WTC11 (cell line): ENCODE data around the gene DDR2. TPM values are rescaled to one million over a fixed set of nuclear protein-coding genes. Genes with fewer than 3 reads are reported as not detected.

Experiments used
- ATAC-seq: fragments of 200-7000 bp; cut with Tn5 transposase; 2 replicates; pipeline ENCODE4 v1.10.0; 2021; ENCODE audit warnings: mild to moderate bottlenecking, moderate library complexity
- CTCF ChIA-PET: fragments of 300-600 bp; sonication (Branson Sonifier 250); formaldehyde crosslinking; loops from one replicate; lab custom pipeline; 2021; ENCODE audit warnings: antibody characterized with exemption; lab: Charles Lee
- POLR2A ChIA-PET: fragments of 350-600 bp; sonication (Branson Sonifier 250); formaldehyde crosslinking; loops from one replicate; lab custom pipeline; 2021; ENCODE audit warnings: antibody characterized with exemption; lab: Charles Lee
- DNase-seq: peaks from one replicate; pipeline ENCODE4 v3.0.0; 2021; ENCODE audit warnings: low spot score
- H3K27ac Mint-ChIP-seq: 2 replicates; pipeline ENCODE4 v1.8.0; 2021; ENCODE audit warnings: mixed read lengths
- H3K27me3 Mint-ChIP-seq: 2 replicates; pipeline ENCODE4 v1.8.0; 2021; ENCODE audit warnings: low read depth, mild to moderate bottlenecking, moderate library complexity, mixed read lengths
- H3K36me3 Mint-ChIP-seq: 2 replicates; pipeline ENCODE4 v1.8.0; 2021; ENCODE audit warnings: mixed read lengths
- H3K4me1 Mint-ChIP-seq: 2 replicates; pipeline ENCODE4 v1.8.0; 2022; ENCODE audit warnings: mixed read lengths
- H3K4me3 Mint-ChIP-seq: 2 replicates; pipeline ENCODE4 v1.8.0; 2021; ENCODE audit warnings: mild to moderate bottlenecking, moderate library complexity, mixed read lengths
- H3K9me3 Mint-ChIP-seq: 2 replicates; pipeline ENCODE4 v1.8.0; 2021; ENCODE audit warnings: mixed read lengths
- ATF1 ChIP-seq: sonication (generic); formaldehyde crosslinking; IDR thresholded peaks from 2 replicates; pipeline ENCODE4 v1.8.1; 2023; ENCODE audit warnings: mild to moderate bottlenecking, moderate library complexity, missing genetic modification reagents
- CREM ChIP-seq: sonication (generic); formaldehyde crosslinking; IDR thresholded peaks from 2 replicates; pipeline ENCODE4 v1.8.1; 2022; ENCODE audit warnings: mild to moderate bottlenecking, missing genetic modification reagents, moderate library complexity
- E2F1 ChIP-seq: sonication (generic); formaldehyde crosslinking; IDR thresholded peaks from 2 replicates; pipeline ENCODE4 v1.8.0; 2022; ENCODE audit warnings: mild to moderate bottlenecking, missing genetic modification reagents
- ELF4 ChIP-seq: sonication (generic); formaldehyde crosslinking; IDR thresholded peaks from 2 replicates; pipeline ENCODE4 v1.8.1; 2022; ENCODE audit warnings: low read depth, mild to moderate bottlenecking, moderate library complexity, missing genetic modification reagents
- GABPB1 ChIP-seq: sonication (generic); formaldehyde crosslinking; IDR thresholded peaks from 2 replicates; pipeline ENCODE4 v1.8.1; 2023; ENCODE audit warnings: mild to moderate bottlenecking, missing genetic modification reagents
- GRHL2 ChIP-seq: fragments of 250-450 bp; sonication (Bioruptor Pico); IDR thresholded peaks from 2 replicates; pipeline ENCODE4 v1.8.0; 2022; ENCODE audit warnings: mild to moderate bottlenecking, moderate library complexity; ENCODE audit not compliant: insufficient replicate concordance, severe bottlenecking
- JUN ChIP-seq: sonication (generic); formaldehyde crosslinking; IDR thresholded peaks from 2 replicates; pipeline ENCODE4 v1.8.0; 2023; ENCODE audit warnings: mild to moderate bottlenecking, missing genetic modification reagents
- MAX ChIP-seq: sonication (generic); formaldehyde crosslinking; IDR thresholded peaks from 2 replicates; pipeline ENCODE4 v1.8.0; 2022; ENCODE audit warnings: mild to moderate bottlenecking, missing genetic modification reagents
- NFATC4 ChIP-seq: fragments of 250-450 bp; sonication (Bioruptor Pico); IDR thresholded peaks from 2 replicates; pipeline ENCODE4 v1.9.0; 2021; ENCODE audit warnings: mild to moderate bottlenecking
- OVOL2 ChIP-seq: fragments of 250-450 bp; sonication (Bioruptor Pico); IDR thresholded peaks from 2 replicates; pipeline ENCODE4 v1.9.0; 2021; ENCODE audit warnings: mild to moderate bottlenecking, borderline replicate concordance
- PRDM15 ChIP-seq: sonication (generic); formaldehyde crosslinking; IDR thresholded peaks from 2 replicates; pipeline ENCODE4 v1.8.0; 2022; ENCODE audit warnings: missing genetic modification reagents
- SP1 ChIP-seq: sonication (generic); formaldehyde crosslinking; conservative IDR thresholded peaks from 2 replicates; pipeline ENCODE4 v1.8.1; 2022; ENCODE audit warnings: missing genetic modification reagents
- TEAD4 ChIP-seq: sonication (generic); formaldehyde crosslinking; IDR thresholded peaks from 2 replicates; pipeline ENCODE4 v1.8.0; 2022; ENCODE audit warnings: mild to moderate bottlenecking, missing genetic modification reagents
- ZNF232 ChIP-seq: sonication (generic); formaldehyde crosslinking; IDR thresholded peaks from 2 replicates; pipeline ENCODE4 v1.8.0; 2022; ENCODE audit warnings: mild to moderate bottlenecking, missing genetic modification reagents
- ZSCAN18 ChIP-seq: fragments of 250-450 bp; sonication (Bioruptor Pico); IDR thresholded peaks from 2 replicates; pipeline ENCODE4 v2.1.2; 2022; ENCODE audit warnings: mild to moderate bottlenecking, moderate library complexity
- total RNA-seq: library from RNA; stranded (reverse); gene quantifications from 3 replicates; pipeline ENCODE4 v1.2.3, GENCODE V29; 2021
- TF ChIP-seq, protein P1 (sequence below): sonication (generic); formaldehyde crosslinking; IDR thresholded peaks from 2 replicates; pipeline ENCODE4 v1.8.1; 2023; ENCODE audit warnings: mild to moderate bottlenecking, missing genetic modification reagents, borderline replicate concordance
- TF ChIP-seq, protein P2 (sequence below): sonication (generic); formaldehyde crosslinking; IDR thresholded peaks from 2 replicates; pipeline ENCODE4 v1.8.0; 2022; ENCODE audit warnings: mild to moderate bottlenecking, missing genetic modification reagents

Gene DDR2
- total RNA-seq, 1 experiment from 2014 or later = 0.85 TPM

GRCh38 chr1:162716552-162716951 lies 84.3 kb downstream of the DDR2 start:
- H3K27me3 Mint-ChIP-seq = no peaks in the 10 kb centered on the region
- ChIA-PET CTCF (no interaction called here), POLR2A (no interaction called here)
- no peak overlapping the region for H3K4me3 Mint-ChIP-seq
- H3K36me3 Mint-ChIP-seq = no peaks in the 10 kb centered on the region
- TF ChIP-seq SP1 (CRISPR knock-in tag) = no peak
- TF ChIP-seq E2F1 (CRISPR knock-in tag) = no peak
- TF ChIP-seq, protein P1, sequence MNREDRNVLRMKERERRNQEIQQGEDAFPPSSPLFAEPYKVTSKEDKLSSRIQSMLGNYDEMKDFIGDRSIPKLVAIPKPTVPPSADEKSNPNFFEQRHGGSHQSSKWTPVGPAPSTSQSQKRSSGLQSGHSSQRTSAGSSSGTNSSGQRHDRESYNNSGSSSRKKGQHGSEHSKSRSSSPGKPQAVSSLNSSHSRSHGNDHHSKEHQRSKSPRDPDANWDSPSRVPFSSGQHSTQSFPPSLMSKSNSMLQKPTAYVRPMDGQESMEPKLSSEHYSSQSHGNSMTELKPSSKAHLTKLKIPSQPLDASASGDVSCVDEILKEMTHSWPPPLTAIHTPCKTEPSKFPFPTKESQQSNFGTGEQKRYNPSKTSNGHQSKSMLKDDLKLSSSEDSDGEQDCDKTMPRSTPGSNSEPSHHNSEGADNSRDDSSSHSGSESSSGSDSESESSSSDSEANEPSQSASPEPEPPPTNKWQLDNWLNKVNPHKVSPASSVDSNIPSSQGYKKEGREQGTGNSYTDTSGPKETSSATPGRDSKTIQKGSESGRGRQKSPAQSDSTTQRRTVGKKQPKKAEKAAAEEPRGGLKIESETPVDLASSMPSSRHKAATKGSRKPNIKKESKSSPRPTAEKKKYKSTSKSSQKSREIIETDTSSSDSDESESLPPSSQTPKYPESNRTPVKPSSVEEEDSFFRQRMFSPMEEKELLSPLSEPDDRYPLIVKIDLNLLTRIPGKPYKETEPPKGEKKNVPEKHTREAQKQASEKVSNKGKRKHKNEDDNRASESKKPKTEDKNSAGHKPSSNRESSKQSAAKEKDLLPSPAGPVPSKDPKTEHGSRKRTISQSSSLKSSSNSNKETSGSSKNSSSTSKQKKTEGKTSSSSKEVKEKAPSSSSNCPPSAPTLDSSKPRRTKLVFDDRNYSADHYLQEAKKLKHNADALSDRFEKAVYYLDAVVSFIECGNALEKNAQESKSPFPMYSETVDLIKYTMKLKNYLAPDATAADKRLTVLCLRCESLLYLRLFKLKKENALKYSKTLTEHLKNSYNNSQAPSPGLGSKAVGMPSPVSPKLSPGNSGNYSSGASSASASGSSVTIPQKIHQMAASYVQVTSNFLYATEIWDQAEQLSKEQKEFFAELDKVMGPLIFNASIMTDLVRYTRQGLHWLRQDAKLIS (CRISPR knock-in tag) = no peak
- no peak for TF ChIP-seq CREM (CRISPR knock-in tag)
- TF ChIP-seq ZNF232 = no peak
- no peak for TF ChIP-seq PRDM15 (CRISPR knock-in tag)
- no peak for ATAC-seq
- DNase-seq = no peak
- H3K27ac Mint-ChIP-seq = no peak overlapping the region
- H3K9me3 Mint-ChIP-seq = no peaks in the 10 kb centered on the region
- no peaks in the 10 kb centered on the region for H3K4me1 Mint-ChIP-seq

DNA sequence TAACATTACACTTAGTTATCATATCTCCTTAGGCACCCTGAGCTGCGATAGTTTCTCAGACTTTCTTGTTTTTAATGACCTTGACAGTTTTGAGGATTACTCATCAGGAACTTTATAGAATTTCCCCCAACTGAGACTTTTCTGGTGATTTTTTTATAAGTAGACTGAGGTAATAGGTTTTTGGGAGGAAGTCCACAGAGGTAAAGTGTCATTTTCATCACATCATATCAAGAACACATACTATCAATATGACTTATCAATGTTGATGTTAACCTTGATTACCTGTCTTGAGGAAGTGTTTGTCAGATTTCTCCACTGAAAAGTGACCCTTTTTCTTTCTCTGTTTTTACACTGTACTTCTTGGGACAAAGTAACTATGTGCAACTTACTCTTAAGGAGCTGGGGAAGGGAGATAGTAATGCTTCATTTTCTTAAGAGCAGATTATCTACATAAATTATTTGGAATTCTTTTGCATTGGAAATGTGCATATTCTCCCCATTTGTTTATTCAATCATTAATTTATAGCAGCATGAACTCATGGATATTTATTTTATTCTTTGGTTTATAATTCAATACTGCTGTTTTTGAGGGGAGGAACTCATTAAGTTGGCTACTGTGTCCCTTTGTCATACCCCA lies 85.4 kb downstream of the DDR2 start:
- CTCF ChIA-PET = no interaction called here
- no peak overlapping the region for H3K4me3 Mint-ChIP-seq

More for the DNA sequence above, 85.4 kb downstream of the DDR2 start:
- Mint-ChIP-seq H3K9me3 (no peaks in the 10 kb centered on the region), H3K27me3 (no peaks in the 10 kb centered on the region), H3K27ac (no peak overlapping the region), H3K4me1 (no peaks in the 10 kb centered on the region), H3K36me3 (no peaks in the 10 kb centered on the region)
- no peak for DNase-seq
- POLR2A ChIA-PET = no interaction called here
- no peak for ATAC-seq
- TF ChIP-seq TEAD4 (no peak), ELF4 (CRISPR knock-in tag) (no peak), JUN (no peak), MAX (no peak), ZSCAN18 (no peak), ATF1 (no peak), OVOL2 (CRISPR knock-in tag) (no peak), GABPB1 (CRISPR knock-in tag) (no peak), NFATC4 (CRISPR knock-in tag) (no peak), GRHL2 (CRISPR knock-in tag) (no peak)
- TF ChIP-seq, protein P2, sequence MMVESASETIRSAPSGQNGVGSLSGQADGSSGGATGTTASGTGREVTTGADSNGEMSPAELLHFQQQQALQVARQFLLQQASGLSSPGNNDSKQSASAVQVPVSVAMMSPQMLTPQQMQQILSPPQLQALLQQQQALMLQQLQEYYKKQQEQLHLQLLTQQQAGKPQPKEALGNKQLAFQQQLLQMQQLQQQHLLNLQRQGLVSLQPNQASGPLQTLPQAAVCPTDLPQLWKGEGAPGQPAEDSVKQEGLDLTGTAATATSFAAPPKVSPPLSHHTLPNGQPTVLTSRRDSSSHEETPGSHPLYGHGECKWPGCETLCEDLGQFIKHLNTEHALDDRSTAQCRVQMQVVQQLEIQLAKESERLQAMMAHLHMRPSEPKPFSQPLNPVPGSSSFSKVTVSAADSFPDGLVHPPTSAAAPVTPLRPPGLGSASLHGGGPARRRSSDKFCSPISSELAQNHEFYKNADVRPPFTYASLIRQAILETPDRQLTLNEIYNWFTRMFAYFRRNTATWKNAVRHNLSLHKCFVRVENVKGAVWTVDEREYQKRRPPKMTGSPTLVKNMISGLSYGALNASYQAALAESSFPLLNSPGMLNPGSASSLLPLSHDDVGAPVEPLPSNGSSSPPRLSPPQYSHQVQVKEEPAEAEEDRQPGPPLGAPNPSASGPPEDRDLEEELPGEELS = no peak
